K562 (cell line): ENCODE measurements around the gene BCKDK. TPM values are rescaled to one million over a fixed set of nuclear protein-coding genes. Genes with fewer than 3 reads are reported as not detected.

Experiments
- DNMT1 ChIP-seq: fragments of 450-650 bp; IDR thresholded peaks from 2 replicates; pipeline ENCODE4 v1.6.1; 2016; ENCODE audit warnings: antibody characterized with exemption, mild to moderate bottlenecking
- EP400 ChIP-seq: fragments of 450-650 bp; IDR thresholded peaks from 2 replicates; pipeline ENCODE4 v1.6.1; 2017; ENCODE audit warnings: antibody characterized with exemption, mild to moderate bottlenecking, moderate library complexity
- ETS2 ChIP-seq: IDR thresholded peaks from 2 replicates; pipeline ENCODE4 v1.6.1; 2016; ENCODE audit warnings: borderline replicate concordance, missing genetic modification characterization, mild to moderate bottlenecking, moderate library complexity, missing compliant biosample characterization; ENCODE audit not compliant: poor library complexity, severe bottlenecking
- GABPA ChIP-seq: fragments of 200-800 bp; sonication (Bioruptor generic); conservative IDR thresholded peaks from 2 replicates; pipeline ENCODE4 v1.6.1; 2016; ENCODE audit warnings: low read depth, missing genetic modification characterization, missing compliant biosample characterization
- HIVEP1 ChIP-seq: fragments of 250-450 bp; sonication (Bioruptor Pico); IDR thresholded peaks from 2 replicates; pipeline ENCODE4 v1.4.0; 2020; ENCODE audit warnings: mild to moderate bottlenecking
- HMGN3 ChIP-seq: IDR thresholded peaks from 2 replicates; pipeline ENCODE4 v1.6.1; 2011; ENCODE audit warnings: borderline replicate concordance, low read depth, mild to moderate bottlenecking, mixed read lengths, low read length; ENCODE audit not compliant: insufficient read length; ENCODE audit errors: extremely low read depth
- L3MBTL2 ChIP-seq: fragments of 450-650 bp; IDR thresholded peaks from 2 replicates; pipeline ENCODE4 v1.6.1; 2016; ENCODE audit warnings: mild to moderate bottlenecking, moderate library complexity
- MGA ChIP-seq: fragments of 450-650 bp; IDR thresholded peaks from 2 replicates; pipeline ENCODE4 v1.6.1; 2016; ENCODE audit warnings: mild to moderate bottlenecking, moderate library complexity
- POLR2G ChIP-seq: fragments of 200-400 bp; formaldehyde crosslinking; IDR thresholded peaks from 2 replicates; pipeline ENCODE4 v1.6.1; 2017; ENCODE audit warnings: low read depth, mild to moderate bottlenecking, antibody characterized with exemption, low read length, moderate library complexity
- SIN3B ChIP-seq: fragments of 450-650 bp; IDR thresholded peaks from 2 replicates; pipeline ENCODE4 v1.6.1; 2017; ENCODE audit warnings: low read depth, mild to moderate bottlenecking, moderate library complexity
- SUPT5H ChIP-seq: fragments of 450-650 bp; IDR thresholded peaks from 2 replicates; pipeline ENCODE4 v1.6.1; 2016
- TRIM28 ChIP-seq: fragments of 450-650 bp; IDR thresholded peaks from 2 replicates; pipeline ENCODE4 v1.6.1; 2017
- U2AF2 ChIP-seq: fragments of 200-400 bp; formaldehyde crosslinking; optimal IDR thresholded peaks from 2 replicates; pipeline ENCODE3; 2017; ENCODE audit warnings: low read depth, mild to moderate bottlenecking, low read length
- ZNF444 ChIP-seq: fragments of 250-450 bp; sonication (Bioruptor Pico); IDR thresholded peaks from 2 replicates; pipeline ENCODE4 v1.4.0; 2020; ENCODE audit warnings: mild to moderate bottlenecking, moderate library complexity
- ZNF695 ChIP-seq: fragments of 450-650 bp; formaldehyde crosslinking; IDR thresholded peaks from 2 replicates; pipeline ENCODE4 v1.4.0; 2020; ENCODE audit warnings: mild to moderate bottlenecking, moderate library complexity
- ZNF717 ChIP-seq: fragments of 250-450 bp; sonication (Bioruptor Pico); IDR thresholded peaks from 2 replicates; pipeline ENCODE4 v1.5.0; 2021
- polyA plus RNA-seq, 8 experiments: library from polyadenylated mRNA; depleted of rRNA in 4 of 8; stranded (reverse) in 5 of 8; unstranded in 3 of 8; fragments of >200 nt; fragmentation: Nextera tagmentation in 2 of 8; fragmentation: Illumina TruSeq in 1 of 8; extraction: Ambion mirVana in 2 of 8; extraction: Trizol in 1 of 8; gene quantifications; 2 replicates each; pipeline versions ENCODE4 v1.2.1 to v1.2.3, GENCODE V29; 2011 to 2014; ENCODE audit warnings: inconsistent platforms in 1 of 8, missing spikeins in 1 of 8
- total RNA-seq, 7 experiments: library from RNA; depleted of rRNA in 6 of 7; stranded (reverse); fragments of >200 nt in 6 of 7; fragmentation: Illumina TruSeq in 2 of 7; extraction: Trizol in 2 of 7; gene quantifications; 2 replicates each; pipeline versions ENCODE4 v1.2.1 to v1.2.3, GENCODE V29; 2011 to 2021; ENCODE audit warnings: low replicate concordance in 1 of 7

Gene BCKDK
- total and polyA plus RNA-seq, 9 of the 15 experiments (the other 6 are each of a cell fraction or from before 2014, with no cell fraction given), result 0.58 to 34.8 (median 13.1) TPM

- TF ChIP-seq MGA, result peak; percentile 73
- peak; percentile 60; the same call in 1 of the 2 replicates for TF ChIP-seq SUPT5H
- peak; percentile 95 for TF ChIP-seq L3MBTL2
- TF ChIP-seq ZNF717 (CRISPR knock-in tag), result no peak
- no peak for TF ChIP-seq ZNF695 (CRISPR knock-in tag)
- no peak; the same call in 1 of the 2 replicates for TF ChIP-seq TRIM28
- peak; percentile 82; the same call in 1 of the 2 replicates for TF ChIP-seq EP400
- TF ChIP-seq ZNF444 (CRISPR knock-in tag), result no peak
- TF ChIP-seq DNMT1, result no peak
- TF ChIP-seq U2AF2, result no peak
- peak; percentile 71 for TF ChIP-seq SIN3B
- TF ChIP-seq GABPA (tag), result peak; percentile 57; the same call in 1 of the 2 replicates
- TF ChIP-seq POLR2G, result peak; percentile 80
- TF ChIP-seq HIVEP1 (CRISPR knock-in tag), result no peak
- no peak for TF ChIP-seq ETS2 (tag)
- peak; percentile 78 for TF ChIP-seq HMGN3
Measured at GRCh38 chr16:31142109-31143010, 34.2 kb downstream of the BCKDK start (continued).
